ENCODE measurements around the gene ALLC.
"Not testable (repeated sequence)": the region's sequence is repeated elsewhere in the genome, so short reads cannot be mapped to it uniquely, and the experiment has no call there.

The ALLC gene

GRCh38 chr2:3652896-3653625, 4.9 kb upstream of the ALLC start:
- Mint-ChIP-seq H3K27me3 (no peaks in the 10 kb centered on the region), H3K27ac (no peak overlapping the region), H3K4me3 (no peak overlapping the region), H3K36me3 (ENCODE audit: low read depth) (no peaks in the 10 kb centered on the region), H3K4me1 (ENCODE audit: low read depth) (peaks cover 17% of the 10 kb centered on the region), H3K9me3 (no peaks in the 10 kb centered on the region)

GRCh38 chr2:3654011-3654410, 4.0 kb upstream of the ALLC start:
- Mint-ChIP-seq H3K9me3 (no peaks in the 10 kb centered on the region), H3K4me1 (ENCODE audit: low read depth) (peaks cover 17% of the 10 kb centered on the region), H3K4me3 (no peak overlapping the region), H3K27ac (no peak overlapping the region), H3K36me3 (ENCODE audit: low read depth) (no peaks in the 10 kb centered on the region), H3K27me3 (no peaks in the 10 kb centered on the region)

DNA sequence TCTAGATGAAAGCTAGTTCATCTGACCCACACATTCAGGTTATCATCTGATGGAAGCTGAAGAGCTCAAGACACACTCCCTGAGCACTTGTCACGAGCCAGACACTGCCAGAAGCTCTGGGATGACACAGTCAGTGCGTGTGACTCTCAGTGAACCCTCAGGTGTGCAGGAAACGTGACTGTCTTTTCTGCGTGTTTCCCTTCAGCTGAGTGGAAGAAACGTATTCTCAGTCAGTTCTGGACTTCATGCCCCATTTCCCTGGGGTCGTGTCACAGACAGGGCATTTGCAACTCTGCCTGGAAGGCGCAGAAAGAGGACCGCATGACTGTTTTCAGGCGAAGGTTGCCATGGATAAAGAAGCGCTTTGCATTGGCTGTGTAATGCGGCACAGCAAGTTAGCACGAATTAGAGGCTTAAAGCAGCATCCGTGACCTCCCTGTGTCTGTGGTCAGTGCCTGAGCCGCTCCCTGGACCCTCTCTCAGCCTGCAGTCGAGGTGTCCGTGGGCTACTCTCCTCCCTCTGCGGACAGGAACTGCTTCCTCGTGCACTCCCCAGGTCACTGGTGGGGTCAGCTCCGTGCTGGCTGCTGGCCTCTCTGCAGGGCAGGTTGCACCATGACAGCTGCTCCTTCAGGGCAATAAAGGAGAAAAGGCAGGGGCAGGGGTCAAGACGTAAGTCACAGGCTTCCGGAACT, 3.3 kb upstream of the ALLC start:
- Mint-ChIP-seq H3K9me3 (no peaks in the 10 kb centered on the region), H3K27me3 (no peaks in the 10 kb centered on the region), H3K4me1 (ENCODE audit: low read depth) (peaks cover 17% of the 10 kb centered on the region), H3K27ac (no peak overlapping the region), H3K36me3 (ENCODE audit: low read depth) (no peaks in the 10 kb centered on the region), H3K4me3 (no peak overlapping the region)

DNA sequence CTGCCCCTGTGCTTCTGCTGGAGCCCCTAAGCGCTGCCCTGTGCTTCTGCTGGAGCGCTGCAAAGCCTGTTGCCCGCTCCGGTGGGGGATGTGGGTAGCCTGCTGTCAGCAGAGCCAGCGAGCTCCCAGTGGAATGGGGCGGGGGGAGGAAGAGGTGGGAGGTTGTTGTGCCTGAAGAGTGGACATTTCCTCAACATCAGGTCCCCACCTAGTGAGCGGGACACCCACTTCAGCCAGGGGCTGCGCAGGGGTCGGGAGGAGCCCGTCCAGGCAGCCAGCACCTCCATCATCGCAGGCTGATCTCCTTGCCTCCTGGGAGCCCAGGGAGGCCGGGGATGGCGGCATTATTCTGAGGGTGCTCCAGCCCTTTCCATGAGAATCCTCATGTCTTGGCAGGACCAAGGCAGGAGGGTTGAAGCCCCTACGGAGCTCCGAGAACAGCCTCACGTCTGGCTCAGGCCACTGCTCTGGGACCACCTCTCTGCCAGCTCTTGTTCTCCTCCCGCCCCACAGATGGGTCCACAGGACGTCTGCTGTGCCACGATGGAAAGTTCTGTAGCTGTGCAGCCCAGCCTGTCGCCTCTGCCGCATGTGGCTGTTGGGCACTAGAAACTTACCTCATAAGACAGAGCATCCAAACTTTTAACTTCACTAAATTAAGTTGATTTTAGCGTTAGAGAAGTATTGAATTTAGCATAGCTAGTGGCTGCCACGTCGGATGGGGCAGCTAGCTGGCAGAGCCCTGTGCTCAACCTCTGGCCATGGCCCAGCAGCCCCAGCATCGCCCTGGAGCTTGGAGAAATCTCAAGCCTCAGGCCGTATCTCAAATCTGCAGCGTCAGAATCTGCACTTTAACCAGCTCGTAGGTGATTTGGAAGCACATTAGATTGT, 1.9 kb upstream of the ALLC start:
- Mint-ChIP-seq H3K36me3 (ENCODE audit: low read depth) (no peaks in the 10 kb centered on the region), H3K27me3 (no peaks in the 10 kb centered on the region)

GRCh38 chr2:3656762-3657721, 958 bp upstream of the ALLC start:
- Mint-ChIP-seq H3K27ac (no peak overlapping the region), H3K9me3 (no peaks in the 10 kb centered on the region), H3K36me3 (ENCODE audit: low read depth) (no peaks in the 10 kb centered on the region), H3K4me1 (ENCODE audit: low read depth) (peaks cover 12% of the 10 kb centered on the region), H3K4me3 (no peak overlapping the region), H3K27me3 (no peaks in the 10 kb centered on the region)

More for the DNA sequence above, 1.9 kb upstream of the ALLC start:
- Mint-ChIP-seq H3K4me1 (ENCODE audit: low read depth) (peaks cover 22% of the 10 kb centered on the region), H3K9me3 (no peaks in the 10 kb centered on the region), H3K27ac (no peak overlapping the region), H3K4me3 (no peak overlapping the region)

DNA sequence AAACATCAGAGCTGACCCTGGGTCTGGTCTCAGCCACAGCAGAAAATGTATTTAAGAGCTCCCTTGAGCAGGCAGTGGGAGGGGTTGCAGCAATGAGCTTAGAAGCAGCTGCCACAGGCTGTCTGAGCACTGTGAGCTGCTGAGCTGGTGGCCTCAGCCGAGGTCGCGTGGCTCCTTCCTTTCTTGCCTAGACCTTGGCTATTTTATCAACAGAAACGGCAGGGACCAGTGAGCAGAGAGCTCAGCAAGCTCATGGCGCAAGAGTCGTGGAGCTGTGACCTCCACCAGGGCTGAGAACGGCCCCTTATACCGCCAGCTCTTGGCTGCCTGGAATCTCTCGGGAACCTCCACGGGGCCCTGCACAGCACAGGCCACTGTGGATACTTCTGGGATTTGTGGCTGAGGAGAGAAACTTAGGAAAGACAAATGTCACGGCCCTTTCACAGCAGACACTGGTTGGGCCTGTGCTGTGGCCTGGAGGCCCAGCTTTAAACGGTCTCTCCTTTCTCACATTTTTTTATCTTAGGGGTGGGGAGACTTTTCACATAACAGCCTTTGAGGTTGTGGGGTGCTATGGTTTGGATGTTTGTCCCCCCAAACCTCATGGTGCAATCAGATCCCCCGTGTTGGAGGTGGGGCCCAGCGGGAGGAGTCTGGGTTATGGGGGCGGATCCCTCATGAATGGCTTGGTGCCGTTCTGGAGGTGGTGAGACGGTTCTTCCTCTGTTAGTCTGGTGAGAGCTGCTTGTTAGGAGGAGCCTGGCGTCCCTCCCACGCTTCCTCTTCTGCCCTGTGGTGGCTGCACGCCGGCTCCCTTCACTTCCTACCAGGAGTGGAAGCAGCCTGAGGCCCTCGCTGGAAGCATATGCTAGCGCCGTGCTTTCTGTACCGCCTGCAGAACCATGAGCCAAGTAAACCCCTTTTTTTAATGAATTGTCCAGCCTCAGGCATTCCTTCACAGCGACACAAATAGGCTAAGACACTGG, 1.7 kb downstream of the ALLC start:
- Mint-ChIP-seq H3K4me1 (ENCODE audit: low read depth) (peaks cover 9% of the 10 kb centered on the region), H3K9me3 (no peaks in the 10 kb centered on the region), H3K27ac (peak overlapping the region; percentile 62), H3K36me3 (ENCODE audit: low read depth) (no peaks in the 10 kb centered on the region), H3K27me3 (no peaks in the 10 kb centered on the region), H3K4me3 (no peak overlapping the region)

DNA sequence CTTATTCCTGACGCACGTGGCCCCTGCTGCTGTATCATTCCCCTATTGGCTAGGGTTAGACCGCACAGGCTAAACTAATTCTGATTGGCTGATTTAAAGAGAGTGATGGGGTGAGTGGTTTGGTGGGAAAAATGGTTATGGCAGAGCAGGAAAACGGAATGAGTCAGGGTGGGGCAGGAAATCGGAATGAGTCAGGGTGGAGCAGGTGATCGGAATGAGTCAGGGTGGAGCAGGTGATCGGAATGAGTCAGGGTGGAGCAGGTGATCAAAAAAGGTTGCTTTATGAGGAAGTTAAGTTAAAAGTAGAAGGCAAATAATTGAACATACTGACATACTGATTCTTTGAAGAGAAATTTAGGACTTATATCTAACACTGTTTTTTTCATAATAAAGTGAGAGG, 2.6 kb downstream of the ALLC start:
- peak overlapping the region; percentile 62 for H3K27ac Mint-ChIP-seq
- H3K4me1 Mint-ChIP-seq (ENCODE audit: low read depth); H3K36me3 Mint-ChIP-seq (ENCODE audit: low read depth); H3K4me3 Mint-ChIP-seq; H3K27me3 Mint-ChIP-seq; H3K9me3 Mint-ChIP-seq: not testable (repeated sequence)

DNA sequence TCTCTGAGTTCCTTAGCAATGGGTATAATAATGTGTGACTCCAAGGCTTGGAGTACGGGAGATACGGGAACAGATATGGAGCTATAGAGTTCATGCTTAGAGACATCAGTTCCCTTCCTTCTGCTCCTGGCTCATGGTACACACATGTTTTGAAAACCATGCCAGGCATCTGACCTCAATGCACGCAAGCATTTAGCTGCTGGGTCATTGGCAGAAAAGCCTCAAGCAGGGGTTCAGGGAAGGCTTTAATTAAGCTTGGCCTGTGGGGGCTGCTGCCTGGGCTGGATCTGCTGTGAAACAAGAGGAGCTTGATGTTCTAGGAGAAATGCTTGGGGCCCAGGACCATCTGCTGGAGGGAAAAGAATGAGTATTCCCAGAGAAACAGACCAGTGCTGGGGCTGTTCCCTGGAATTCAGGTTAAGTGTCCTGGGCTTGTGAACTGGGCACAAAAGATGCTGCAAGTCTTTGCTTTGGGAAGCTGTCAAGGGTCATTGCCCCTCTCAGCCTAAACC, 3.2 kb downstream of the ALLC start:
- Mint-ChIP-seq H3K36me3 (ENCODE audit: low read depth) (no peaks in the 10 kb centered on the region), H3K4me1 (ENCODE audit: low read depth) (peaks cover 9% of the 10 kb centered on the region), H3K27me3 (no peaks in the 10 kb centered on the region), H3K27ac (no peak overlapping the region), H3K4me3 (no peak overlapping the region), H3K9me3 (no peaks in the 10 kb centered on the region)

DNA sequence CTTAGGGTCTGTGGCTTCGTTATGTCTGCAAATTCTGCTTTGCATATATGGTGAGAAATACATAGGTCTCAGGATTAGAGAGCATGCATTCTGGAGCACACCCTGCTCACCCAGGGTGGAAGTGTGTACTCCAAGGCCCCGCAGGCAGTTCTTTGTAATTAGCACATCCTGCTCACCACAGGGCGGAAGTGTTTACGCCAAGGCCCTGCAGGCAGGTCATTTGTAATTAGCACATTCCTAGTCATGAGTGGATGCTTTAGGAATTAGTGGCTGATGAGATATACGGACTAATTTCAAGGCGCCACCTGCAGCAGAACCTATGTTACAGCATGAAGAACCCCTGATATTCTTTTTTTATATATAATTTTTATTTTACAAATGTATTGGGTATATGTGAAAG, 4.2 kb downstream of the ALLC start:
- no peaks in the 10 kb centered on the region for H3K9me3 Mint-ChIP-seq
- H3K27ac Mint-ChIP-seq, result no peak overlapping the region
- H3K4me3 Mint-ChIP-seq, result no peak overlapping the region
- peaks cover 9% of the 10 kb centered on the region for H3K4me1 Mint-ChIP-seq (ENCODE audit: low read depth)
- no peaks in the 10 kb centered on the region for H3K27me3 Mint-ChIP-seq
- no peaks in the 10 kb centered on the region for H3K36me3 Mint-ChIP-seq (ENCODE audit: low read depth)

- H3K4me1 Mint-ChIP-seq (ENCODE audit: low read depth), result peaks cover 9% of the 10 kb centered on the region
Observed at GRCh38 chr2:3664118-3664517, 6.1 kb downstream of the ALLC start.

DNA sequence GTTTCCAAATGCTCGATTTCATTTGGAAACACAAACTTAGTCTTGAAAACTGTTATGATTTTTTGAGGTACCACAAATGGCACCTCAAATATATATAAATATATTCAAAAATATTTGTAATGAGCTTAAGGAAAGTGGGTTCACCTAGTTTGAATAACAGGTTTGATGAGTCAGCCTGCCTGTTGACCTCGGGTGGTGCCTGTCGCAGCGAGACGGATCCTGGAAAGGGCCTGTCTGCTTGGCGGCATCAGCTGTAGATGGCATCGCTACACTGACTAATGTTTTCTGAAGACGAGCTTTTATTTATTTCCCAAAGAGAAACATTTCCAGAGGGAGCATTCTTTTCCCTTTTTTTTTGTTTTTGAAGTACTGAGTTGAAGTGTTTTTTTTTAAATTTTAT, 6.9 kb downstream of the ALLC start:
- Mint-ChIP-seq H3K27ac (no peak overlapping the region), H3K9me3 (no peaks in the 10 kb centered on the region), H3K4me1 (ENCODE audit: low read depth) (peaks cover 9% of the 10 kb centered on the region), H3K36me3 (ENCODE audit: low read depth) (no peaks in the 10 kb centered on the region), H3K4me3 (no peak overlapping the region), H3K27me3 (no peaks in the 10 kb centered on the region)

More at GRCh38 chr2:3664118-3664517, 6.1 kb downstream of the ALLC start:
- Mint-ChIP-seq H3K27ac (no peak overlapping the region), H3K4me3 (no peak overlapping the region), H3K9me3 (no peaks in the 10 kb centered on the region), H3K27me3 (no peaks in the 10 kb centered on the region), H3K36me3 (ENCODE audit: low read depth) (no peaks in the 10 kb centered on the region)

DNA sequence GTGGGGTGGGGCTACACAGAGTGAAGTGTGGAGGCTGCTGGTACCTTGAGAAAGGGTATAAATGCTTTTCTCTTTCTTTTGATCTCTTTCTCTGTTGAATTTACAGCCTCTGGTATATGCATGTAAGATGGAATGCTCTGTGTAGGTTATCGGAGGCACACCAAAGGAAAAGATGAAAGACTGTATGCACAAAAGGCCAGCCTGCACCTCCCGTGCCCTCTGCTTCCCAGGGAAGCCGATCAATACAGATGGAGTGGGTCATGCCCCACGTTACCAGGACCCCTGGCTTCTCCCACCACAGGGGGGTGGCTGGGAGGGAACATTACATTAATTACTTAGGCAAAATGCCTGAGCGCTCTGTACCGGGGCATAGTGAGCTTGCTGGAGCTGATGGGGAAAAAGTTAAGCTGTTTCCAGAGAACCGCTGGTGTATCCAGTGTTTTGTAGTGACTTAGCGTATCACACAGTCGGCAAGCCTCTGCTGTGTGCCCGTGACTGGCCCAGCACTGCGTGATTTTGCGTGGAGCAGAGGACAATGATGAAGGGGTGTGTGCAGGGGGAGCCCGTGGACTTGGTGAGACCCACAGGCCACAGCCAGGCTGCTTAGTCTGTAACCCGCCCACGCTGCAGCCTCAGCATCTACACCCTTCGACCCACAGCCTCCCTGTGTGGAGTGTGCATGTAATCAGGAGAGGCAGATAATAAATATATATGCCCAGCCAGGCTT, 8.0 kb downstream of the ALLC start:
- Mint-ChIP-seq H3K4me3 (no peak overlapping the region), H3K4me1 (ENCODE audit: low read depth) (no peaks in the 10 kb centered on the region), H3K9me3 (no peaks in the 10 kb centered on the region), H3K27ac (no peak overlapping the region), H3K36me3 (ENCODE audit: low read depth) (no peaks in the 10 kb centered on the region), H3K27me3 (no peaks in the 10 kb centered on the region)

DNA sequence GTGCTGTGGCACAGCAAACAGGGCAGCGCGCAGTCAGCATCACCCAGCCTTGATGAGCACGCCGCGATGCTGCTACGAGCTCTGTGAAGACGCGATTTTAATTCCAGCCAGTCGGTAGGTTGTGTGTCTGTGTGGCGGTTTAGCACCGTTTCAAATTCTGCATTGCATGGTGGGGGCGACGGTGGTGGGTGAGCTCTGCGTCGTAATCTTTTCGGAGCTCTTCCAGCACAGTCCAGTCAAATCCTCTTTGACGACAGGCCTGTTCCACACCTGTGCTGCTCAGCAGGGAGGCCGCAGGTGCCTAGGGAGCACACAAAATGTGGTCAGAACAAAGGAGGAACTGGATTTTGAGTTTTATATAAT, 8.6 kb downstream of the ALLC start:
- no peaks in the 10 kb centered on the region for H3K9me3 Mint-ChIP-seq
- no peak overlapping the region for H3K27ac Mint-ChIP-seq
- no peaks in the 10 kb centered on the region for H3K4me1 Mint-ChIP-seq (ENCODE audit: low read depth)
- H3K4me3 Mint-ChIP-seq, result no peak overlapping the region
- H3K36me3 Mint-ChIP-seq (ENCODE audit: low read depth), result no peaks in the 10 kb centered on the region
- no peaks in the 10 kb centered on the region for H3K27me3 Mint-ChIP-seq

All from stimulated activated naive CD8-positive, alpha-beta T cell treated with anti-CD3 and anti-CD28 coated beads, Interleukin-15, Interleukin-2, amounts not matched to agents 100 ng/mL and 50 ng/mL, for 24 hours (primary cell).